ENCODE results near the gene OSBPL8.

GRCh38 chr12:76558684-76559399, 729 bp downstream of the OSBPL8 start:
- no peak for TF ChIP-seq CTCF (IDR thresholded peaks at IDR 0.05)
- no peak for TF ChIP-seq EZH2 (IDR thresholded peaks at IDR 0.05; ENCODE audit: borderline replicate concordance, insufficient read depth, low read depth, low read length, poor library complexity, severe bottlenecking)

Measured in B cell (primary cell).